Activated CD4-positive, alpha-beta T cell treated with anti-CD3 and anti-CD28 coated beads, Interleukin-2, amount 10 ng/mL, durations not matched to agents 24 days and 14 days (primary cell): Measurements from ENCODE around the gene FCGR1A. TPM values are rescaled to one million over a fixed set of nuclear protein-coding genes. Genes with fewer than 3 reads are reported as not detected.
"Not testable (repeated sequence)": the region's sequence is repeated elsewhere in the genome, so short reads cannot be mapped to it uniquely, and the experiment has no call there.

Source experiments
- DNase-seq: peaks from one replicate; pipeline ENCODE4 v3.0.0; 2022
- H3K27ac Mint-ChIP-seq: one replicate; pipeline ENCODE4 v1.8.0; 2022; ENCODE audit warnings: mild to moderate bottlenecking, mixed read lengths
- H3K27me3 Mint-ChIP-seq: one replicate; pipeline ENCODE4 v1.8.0; 2022; ENCODE audit warnings: mixed read lengths
- H3K36me3 Mint-ChIP-seq: one replicate; pipeline ENCODE4 v1.8.0; 2022; ENCODE audit warnings: low read depth, mild to moderate bottlenecking, mixed read lengths
- H3K4me1 Mint-ChIP-seq: one replicate; pipeline ENCODE4 v1.8.0; 2021; ENCODE audit warnings: mixed read lengths
- H3K4me3 Mint-ChIP-seq: one replicate; pipeline ENCODE4 v1.8.0; 2022; ENCODE audit warnings: mild to moderate bottlenecking, moderate library complexity, mixed read lengths
- H3K9me3 Mint-ChIP-seq: one replicate; pipeline ENCODE4 v1.8.0; 2021; ENCODE audit warnings: mixed read lengths
- intact Hi-C: fragments of 100-400 bp; cut with micrococcal nuclease; formaldehyde crosslinking; loops from one replicate; pipeline ENCODE4 v1.15.1; 2023
- total RNA-seq: library from RNA; stranded (reverse); gene quantifications from 2 replicates; pipeline ENCODE4 v1.2.3, GENCODE V29; 2022

FCGR1A gene
- total RNA-seq, 1 donor from 2014 or later, result not detected

DNA sequence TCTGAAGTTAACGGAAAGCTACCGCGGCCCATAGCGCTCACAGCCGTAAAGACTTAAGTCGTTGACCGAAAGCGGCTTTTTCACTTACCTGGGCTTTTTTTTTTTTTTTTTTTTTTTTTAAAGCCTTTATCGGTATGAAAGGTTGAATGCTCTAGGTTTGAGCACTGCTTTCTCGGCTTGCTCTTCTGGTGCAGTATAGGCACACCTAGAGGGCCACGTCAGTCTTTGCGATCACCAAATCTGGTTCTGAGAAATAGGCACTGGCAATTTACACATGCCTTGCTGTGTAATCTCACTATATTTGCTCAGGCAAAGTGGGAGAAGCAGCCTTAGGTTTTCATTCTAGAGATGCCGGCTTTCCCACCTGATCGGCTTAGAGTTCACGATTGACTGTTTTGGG lies 50.6 kb downstream of the FCGR1A start:
- H3K27me3 Mint-ChIP-seq, H3K4me1 Mint-ChIP-seq, H3K4me3 Mint-ChIP-seq, H3K27ac Mint-ChIP-seq, H3K36me3 Mint-ChIP-seq, DNase-seq, H3K9me3 Mint-ChIP-seq, intact Hi-C loops: not testable (repeated sequence)

DNA sequence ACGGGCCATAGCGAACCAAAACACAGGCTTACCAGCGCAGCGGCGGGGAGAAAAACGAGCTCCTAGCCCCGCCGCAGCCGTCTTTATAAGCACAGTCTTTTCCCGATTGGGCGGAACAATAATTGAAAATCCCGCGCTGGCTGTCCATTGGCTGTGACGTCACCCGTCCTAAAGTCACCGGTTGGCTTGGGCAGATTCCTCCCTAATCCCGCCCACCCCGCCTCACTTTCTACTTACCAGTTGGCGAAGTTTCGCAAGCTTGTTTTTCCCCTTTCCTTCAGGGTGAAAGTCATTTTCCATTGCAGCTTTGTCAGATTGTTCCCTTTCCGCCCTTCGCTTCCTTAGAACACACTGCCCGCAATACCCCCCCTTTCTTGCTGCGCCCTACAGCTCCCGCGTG lies 58.7 kb downstream of the FCGR1A start:
- H3K9me3 Mint-ChIP-seq, intact Hi-C loops, H3K27me3 Mint-ChIP-seq, DNase-seq, H3K27ac Mint-ChIP-seq, H3K4me3 Mint-ChIP-seq: not testable (repeated sequence)
- peaks cover 22% of the 10 kb centered on the region for H3K4me1 Mint-ChIP-seq
- H3K36me3 Mint-ChIP-seq, result peaks cover 20% of the 10 kb centered on the region

Other genes starting within 250 kb of the FCGR1A start
- gene PPIAL4C, start 198.8 kb upstream of the FCGR1A start, total RNA-seq, result not detected in 2 replicates
- 25.8 and 26.6 TPM in 2 replicates for gene BOLA1, start 116.9 kb downstream of the FCGR1A start, total RNA-seq
- gene SV2A, start 135.2 kb downstream of the FCGR1A start, total RNA-seq, result 18.0 and 18.9 TPM in 2 replicates
- 124 and 131 TPM in 2 replicates for gene SF3B4, start 145.1 kb downstream of the FCGR1A start, total RNA-seq
- 5.8 and 6.1 TPM in 2 replicates for gene MTMR11, start 154.2 kb downstream of the FCGR1A start, total RNA-seq
- gene OTUD7B, start 228.0 kb downstream of the FCGR1A start, total RNA-seq, result 36.1 and 38.8 TPM in 2 replicates